H7 (cell line): Measurements from ENCODE around the gene OTX1. TPM values are rescaled to one million over a fixed set of nuclear protein-coding genes. Genes with fewer than 3 reads are reported as not detected.
"Not testable (repeated sequence)": the region's sequence is repeated elsewhere in the genome, so short reads cannot be mapped to it uniquely, and the experiment has no call there.

Source experiments
- DNase-seq: peaks from one replicate; pipeline ENCODE4 v3.0.0; 2012
- H3K27me3 ChIP-seq: 2 replicates; pipeline ENCODE4 v1.6.0; 2011; ENCODE audit warnings: mild to moderate bottlenecking, low read length; ENCODE audit not compliant: control insufficient read depth, insufficient read depth
- H3K36me3 ChIP-seq: replicated peaks from 2 replicates; pipeline ENCODE4 v1.5.1; 2011; ENCODE audit warnings: low read length; ENCODE audit not compliant: control insufficient read depth, insufficient read depth
- H3K4me3 ChIP-seq: 2 replicates; pipeline ENCODE4 v1.5.1; 2011; ENCODE audit warnings: low read depth, mild to moderate bottlenecking, control low read depth, low read length, moderate library complexity; ENCODE audit not compliant: insufficient read depth
- total RNA-seq: library from RNA; depleted of rRNA; stranded (reverse); fragments of >200 nt; shearing (Covaris generic); gene quantifications from 2 replicates; pipeline ENCODE4 v1.2.3, GENCODE V29; 2014

OTX1 gene
- total RNA-seq, 1 experiment from 2014 or later, result 0.03 TPM

DNA sequence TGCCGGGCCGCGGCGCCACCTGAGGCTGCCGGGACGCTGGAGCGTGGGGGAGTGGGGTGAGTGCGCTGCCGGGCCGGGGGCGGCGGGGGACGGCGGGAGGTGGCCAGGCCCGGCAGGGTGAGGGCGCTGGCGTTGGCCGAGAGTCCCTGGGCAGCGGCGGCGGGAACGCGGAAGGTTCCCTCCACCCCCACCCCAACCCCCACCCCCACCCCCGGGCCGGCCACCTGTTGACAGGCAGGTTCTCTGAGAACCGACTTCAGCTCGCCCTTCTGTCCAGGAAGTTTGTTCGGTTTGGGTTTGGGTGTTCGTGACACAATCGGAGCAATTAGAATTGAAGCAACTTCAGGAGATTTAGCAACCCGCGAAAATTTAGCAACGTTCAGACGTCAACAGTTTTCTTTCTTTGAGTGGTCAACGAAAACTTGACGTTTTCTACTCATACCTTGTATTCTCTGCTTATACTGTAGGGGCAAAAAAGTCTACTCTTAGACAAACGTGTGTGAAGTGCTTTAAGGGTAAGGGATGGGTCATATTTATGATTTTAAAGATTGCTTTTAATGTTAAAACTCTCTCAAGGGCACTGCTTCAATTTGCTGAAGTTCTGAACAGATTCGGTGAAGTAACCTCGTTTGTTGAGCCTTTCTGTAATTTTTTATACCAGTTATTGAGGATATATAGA lies 9.3 kb downstream of the OTX1 start:
- peak; percentile 71 for DNase-seq

DNA sequence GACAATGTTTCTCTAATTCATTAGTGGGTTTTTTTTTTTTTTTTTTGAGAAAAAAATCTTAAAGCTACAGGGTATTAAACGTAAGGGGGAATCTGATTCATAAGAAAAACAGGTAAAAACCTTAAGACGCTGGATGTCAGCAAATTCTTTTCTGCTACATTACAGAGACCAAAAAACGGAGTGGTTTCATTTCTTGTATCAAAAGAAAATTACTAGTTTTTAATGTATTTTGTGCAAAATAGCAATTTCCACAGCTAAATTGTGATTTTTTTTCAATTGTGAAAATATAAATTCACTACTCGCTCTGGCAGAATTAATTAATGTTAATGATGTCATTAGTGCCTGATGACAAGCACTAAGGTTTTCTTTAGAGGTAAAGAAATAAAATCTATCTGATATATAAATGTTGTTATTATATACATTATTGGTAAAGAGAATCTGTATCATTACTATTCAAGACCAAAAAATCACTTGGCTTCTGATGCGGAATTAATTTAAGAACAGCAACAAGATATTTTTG lies 9.9 kb downstream of the OTX1 start:
- no peak for DNase-seq
- Histone ChIP-seq H3K4me3 (no peak overlapping the region), H3K36me3 (no peaks in the 10 kb centered on the region), H3K27me3 (peaks cover 81% of the 10 kb centered on the region)

More for the DNA sequence above, 9.3 kb downstream of the OTX1 start:
- Histone ChIP-seq H3K27me3 (peaks cover 87% of the 10 kb centered on the region), H3K4me3 (peak overlapping the region; percentile 21; the same call in 1 of the 2 replicates), H3K36me3 (no peaks in the 10 kb centered on the region)

DNA sequence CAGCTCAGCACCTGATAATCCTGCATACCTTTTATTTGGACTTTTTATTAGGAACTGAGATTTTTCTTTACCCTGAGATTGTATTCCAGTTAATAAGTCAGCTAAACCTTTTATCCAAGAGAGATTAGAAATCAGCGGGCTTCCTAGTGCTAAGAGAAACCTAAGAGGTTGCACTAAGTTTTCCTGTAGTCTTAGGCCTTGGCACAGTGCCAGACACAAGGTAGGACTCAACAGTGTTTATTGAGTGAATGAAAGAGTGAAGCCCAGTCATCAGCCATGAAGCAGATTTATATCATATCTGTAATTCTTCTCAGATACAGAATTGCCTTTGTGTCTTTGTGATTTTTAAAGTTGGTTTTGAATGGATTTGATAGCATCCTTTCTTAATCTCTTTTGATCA lies 13.6 kb downstream of the OTX1 start:
- Histone ChIP-seq H3K36me3 (no peaks in the 10 kb centered on the region), H3K4me3 (no peak overlapping the region), H3K27me3 (peaks cover 44% of the 10 kb centered on the region)
- no peak for DNase-seq

- Histone ChIP-seq H3K36me3 (no peaks in the 10 kb centered on the region), H3K4me3 (no peak overlapping the region), H3K27me3 (peaks cover 40% of the 10 kb centered on the region)
- no peak for DNase-seq
Measured at GRCh38 chr2:63064661-63065060, 14.0 kb downstream of the OTX1 start.

DNA sequence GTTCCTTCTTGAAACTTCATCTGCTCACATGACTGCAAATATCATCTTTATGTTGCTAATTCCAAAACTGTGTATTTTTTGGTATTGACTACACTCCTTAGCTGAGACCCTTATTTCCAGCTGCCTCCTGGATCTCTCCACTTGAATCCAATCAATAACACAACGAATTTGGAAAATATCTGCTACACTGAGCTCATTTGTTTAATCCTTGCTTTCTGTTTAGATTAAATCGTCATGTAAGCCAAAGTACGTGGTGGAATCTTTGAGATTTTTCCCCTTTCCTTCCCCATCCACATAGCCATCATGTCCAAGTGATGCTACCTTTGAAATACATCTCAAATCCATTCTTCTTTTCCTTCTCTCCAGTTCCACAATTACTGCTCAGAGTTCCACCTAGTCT lies 15.6 kb downstream of the OTX1 start:
- DNase-seq, result no peak
- Histone ChIP-seq H3K27me3 (peaks cover 24% of the 10 kb centered on the region), H3K4me3 (no peak overlapping the region), H3K36me3 (no peaks in the 10 kb centered on the region)

DNA sequence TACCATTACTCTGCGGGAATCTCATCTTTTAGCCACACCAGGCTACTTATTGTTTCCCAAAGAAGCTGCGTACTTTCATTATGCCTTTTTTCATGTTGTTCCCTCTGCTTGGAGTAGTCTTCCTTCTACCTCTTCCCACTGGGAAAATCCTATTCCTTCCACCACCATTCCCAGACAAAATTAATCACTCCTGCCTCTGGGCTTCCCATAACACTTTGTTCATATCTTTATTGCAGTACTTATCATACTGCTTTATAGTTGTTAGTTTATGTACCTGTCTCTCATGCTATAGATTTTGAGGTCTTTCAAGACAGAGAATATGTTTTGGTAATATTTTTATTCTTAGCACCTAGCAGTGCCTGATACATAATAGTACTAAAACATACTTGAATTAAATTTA lies 16.2 kb downstream of the OTX1 start:
- DNase-seq, result no peak
- Histone ChIP-seq H3K27me3 (peaks cover 18% of the 10 kb centered on the region), H3K4me3 (no peak overlapping the region), H3K36me3 (no peaks in the 10 kb centered on the region)

DNA sequence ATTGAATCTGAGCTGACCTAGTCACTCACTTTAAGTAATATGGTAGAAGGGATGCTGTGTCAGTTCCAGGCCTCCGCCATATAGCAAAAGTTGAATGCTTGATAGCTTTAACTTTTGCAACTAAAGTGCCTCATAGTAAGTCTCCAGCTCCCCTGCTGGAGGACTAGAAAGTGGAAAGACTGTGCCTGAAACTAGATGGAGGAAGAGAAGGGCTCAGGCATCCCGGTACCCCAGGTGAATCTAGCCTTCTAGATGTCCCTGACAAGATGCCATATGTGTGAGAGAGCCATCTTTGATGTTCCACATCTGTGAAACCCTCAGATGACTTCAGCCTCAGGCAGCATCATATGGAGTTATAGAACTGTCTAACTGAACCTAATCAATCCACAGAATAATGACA lies 21.0 kb downstream of the OTX1 start:
- no peaks in the 10 kb centered on the region for H3K36me3 ChIP-seq
- H3K4me3 ChIP-seq, result no peak overlapping the region
- no peaks in the 10 kb centered on the region; the same call in 1 of the 2 replicates for H3K27me3 ChIP-seq
- DNase-seq, result no peak

GRCh38 chr2:63073994-63074393 lies 23.4 kb downstream of the OTX1 start:
- H3K36me3 ChIP-seq, result no peaks in the 10 kb centered on the region
- H3K4me3 ChIP-seq, result no peak overlapping the region
- H3K27me3 ChIP-seq, result no peaks in the 10 kb centered on the region
- no peak for DNase-seq

DNA sequence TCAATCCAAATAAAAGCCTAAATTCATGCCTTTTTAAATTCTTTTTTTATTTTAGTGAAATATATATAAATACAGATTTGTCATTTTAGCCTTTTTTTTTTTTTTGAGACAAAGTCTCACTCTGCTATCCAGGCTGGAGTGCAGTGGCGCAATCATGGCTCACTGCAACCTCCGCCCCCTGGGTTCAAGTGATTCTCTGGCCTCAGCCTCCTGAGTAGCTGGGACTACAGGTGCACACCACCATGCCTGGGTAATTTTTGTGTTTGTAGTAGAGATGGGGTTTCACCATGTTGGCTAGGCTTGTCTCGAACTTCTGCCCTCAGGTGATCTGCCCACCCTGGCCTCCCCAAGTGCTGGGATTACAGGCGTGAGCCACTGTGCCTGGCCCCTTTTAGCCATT lies 23.8 kb downstream of the OTX1 start:
- not testable (repeated sequence) for DNase-seq, H3K4me3 ChIP-seq, H3K27me3 ChIP-seq, H3K36me3 ChIP-seq

DNA sequence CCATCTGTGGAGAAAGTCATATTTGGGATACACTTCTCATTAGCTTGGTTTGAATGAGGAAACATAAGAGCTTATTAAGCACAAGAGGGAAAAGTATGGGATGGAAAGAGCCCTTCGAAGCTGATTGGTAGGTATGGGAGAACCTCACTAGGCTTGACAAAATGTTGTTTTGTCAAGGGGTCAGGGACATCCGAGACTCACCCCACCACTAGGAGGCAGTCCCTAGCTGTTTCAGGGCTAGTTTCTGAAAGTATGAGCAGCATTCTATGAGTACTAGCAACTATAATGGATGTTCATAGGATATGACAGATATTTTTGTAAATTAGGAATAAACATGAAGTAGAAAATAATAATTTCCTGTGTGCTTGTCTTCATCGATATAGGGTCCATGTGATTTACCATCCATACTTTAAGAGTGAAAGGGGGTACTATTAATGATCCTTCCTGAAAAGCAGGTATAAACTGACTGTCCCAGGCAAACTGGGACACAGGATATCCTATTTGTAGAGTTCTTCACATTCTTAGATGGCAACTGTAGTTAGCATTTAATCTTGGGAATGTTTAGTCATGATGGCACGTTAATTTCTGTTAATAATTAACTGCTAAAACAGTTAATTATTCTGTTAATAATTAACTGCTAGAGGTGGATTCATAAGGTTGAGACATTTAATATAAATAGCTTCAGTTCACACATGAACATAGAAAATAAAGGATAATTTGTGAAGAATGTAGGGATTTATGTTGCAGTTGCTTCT lies 28.4 kb downstream of the OTX1 start:
- Histone ChIP-seq H3K27me3 (no peaks in the 10 kb centered on the region), H3K36me3 (no peaks in the 10 kb centered on the region), H3K4me3 (no peak overlapping the region)
- DNase-seq, result peak; percentile 66

GRCh38 chr2:63081404-63081803 lies 30.8 kb downstream of the OTX1 start:
- H3K27me3 ChIP-seq, result no peaks in the 10 kb centered on the region
- no peak for DNase-seq
- H3K36me3 ChIP-seq, result no peaks in the 10 kb centered on the region
- H3K4me3 ChIP-seq, result no peak overlapping the region

GRCh38 chr2:63086687-63087086 lies 36.1 kb downstream of the OTX1 start:
- no peak for DNase-seq
- H3K27me3 ChIP-seq, result no peaks in the 10 kb centered on the region
- no peak overlapping the region for H3K4me3 ChIP-seq
- no peaks in the 10 kb centered on the region for H3K36me3 ChIP-seq

- DNase-seq, result no peak
- no peak overlapping the region for H3K4me3 ChIP-seq
- no peaks in the 10 kb centered on the region for H3K36me3 ChIP-seq
- no peaks in the 10 kb centered on the region for H3K27me3 ChIP-seq
Measured at GRCh38 chr2:63092401-63092800, 41.8 kb downstream of the OTX1 start.

DNA sequence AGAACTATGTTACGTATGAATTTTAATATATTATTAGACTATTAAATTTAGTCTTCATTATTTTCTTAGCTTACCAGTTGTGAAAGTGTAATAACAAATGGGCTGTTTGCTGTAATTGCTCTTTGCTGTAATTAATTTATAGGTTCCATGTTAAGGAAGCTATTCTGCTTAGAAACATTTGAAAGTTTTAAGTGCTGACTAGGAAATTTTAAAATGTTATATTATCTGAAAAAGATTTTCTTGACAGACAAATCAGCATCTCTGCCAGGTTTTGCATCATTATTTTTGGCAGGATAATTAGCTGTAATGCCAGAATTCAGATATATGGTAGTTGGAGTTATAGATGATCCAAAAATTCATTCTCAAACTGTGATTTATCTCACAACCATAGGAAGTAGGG lies 42.2 kb downstream of the OTX1 start:
- DNase-seq, result no peak
- H3K27me3 ChIP-seq, result no peaks in the 10 kb centered on the region

GRCh38 chr2:63093502-63093901 lies 42.9 kb downstream of the OTX1 start:
- Histone ChIP-seq H3K4me3 (no peak overlapping the region), H3K27me3 (no peaks in the 10 kb centered on the region), H3K36me3 (no peaks in the 10 kb centered on the region)
- DNase-seq, result peak; percentile 5

More for the DNA sequence above, 42.2 kb downstream of the OTX1 start:
- no peaks in the 10 kb centered on the region for H3K36me3 ChIP-seq
- H3K4me3 ChIP-seq, result no peak overlapping the region
